H9 (cell line): Measurements from ENCODE around the gene TRANK1. TPM values are rescaled to one million over a fixed set of nuclear protein-coding genes. Genes with fewer than 3 reads are reported as not detected.

Experiments used
- DNase-seq: peaks from one replicate; pipeline ENCODE4 v3.0.0-alpha.2; 2017
- H2AFZ ChIP-seq: one replicate; pipeline ENCODE4 v1.6.1; 2013; ENCODE audit warnings: mild to moderate bottlenecking, low read length, control low read depth, moderate library complexity
- H2AK5ac ChIP-seq: 2 replicates; pipeline ENCODE4 v1.6.1; 2013; ENCODE audit warnings: low read length, control low read depth, mixed read lengths; ENCODE audit not compliant: insufficient read length
- H2BK120ac ChIP-seq: one replicate; pipeline ENCODE4 v1.6.1; 2013; ENCODE audit warnings: low read depth, mild to moderate bottlenecking, low read length, control low read depth, inconsistent platforms; ENCODE audit not compliant: poor library complexity, severe bottlenecking
- H2BK12ac ChIP-seq: 2 replicates; pipeline ENCODE4 v1.6.1; 2013; ENCODE audit warnings: low read length, control low read depth, mixed read lengths, low read depth; ENCODE audit not compliant: insufficient read length
- H2BK15ac ChIP-seq: 2 replicates; pipeline ENCODE4 v1.6.1; 2013; ENCODE audit warnings: low read depth, low read length, control low read depth
- H2BK20ac ChIP-seq: one replicate; pipeline ENCODE4 v1.6.1; 2013; ENCODE audit warnings: low read depth, mild to moderate bottlenecking, low read length, control low read depth, inconsistent platforms; ENCODE audit not compliant: poor library complexity, severe bottlenecking
- H2BK5ac ChIP-seq: 2 replicates; pipeline ENCODE4 v1.6.1; 2013; ENCODE audit warnings: low read length, control low read depth, mixed read lengths; ENCODE audit not compliant: insufficient read length
- H3K14ac ChIP-seq: 2 replicates; pipeline ENCODE4 v1.6.1; 2013; ENCODE audit warnings: low read length, control low read depth; ENCODE audit not compliant: insufficient read depth
- H3K18ac ChIP-seq: 2 replicates; pipeline ENCODE4 v1.6.1; 2013; ENCODE audit warnings: low read depth, mild to moderate bottlenecking, mixed read lengths, low read length, control low read depth; ENCODE audit not compliant: insufficient read length
- H3K23ac ChIP-seq: 2 replicates; pipeline ENCODE4 v1.6.1; 2013; ENCODE audit warnings: low read length, control low read depth, mixed read lengths, low read depth; ENCODE audit not compliant: insufficient read length
- H3K23me2 ChIP-seq: 2 replicates; pipeline ENCODE4 v1.6.1; 2013; ENCODE audit warnings: low read depth, mild to moderate bottlenecking, mixed read lengths, low read length, control low read depth; ENCODE audit not compliant: insufficient read length, poor library complexity, severe bottlenecking
- H3K27ac ChIP-seq: 2 replicates; pipeline ENCODE4 v1.5.1; 2013; ENCODE audit warnings: low read length, control low read depth, mixed read lengths, low read depth; ENCODE audit not compliant: insufficient read length
- H3K27me3 ChIP-seq: 2 replicates; pipeline ENCODE4 v1.6.1; 2013; ENCODE audit warnings: low read length, control low read depth, inconsistent platforms; ENCODE audit not compliant: insufficient read depth
- H3K4ac ChIP-seq: 2 replicates; pipeline ENCODE4 v1.6.1; 2013; ENCODE audit warnings: low read depth, mild to moderate bottlenecking, control low read depth, inconsistent platforms, low read length, moderate library complexity
- H3K4me1 ChIP-seq: 2 replicates; pipeline ENCODE4 v1.6.1; 2013; ENCODE audit warnings: low read length, control low read depth, inconsistent platforms; ENCODE audit not compliant: insufficient read depth
- H3K4me2 ChIP-seq: 2 replicates; pipeline ENCODE4 v1.6.1; 2013; ENCODE audit warnings: low read length, control low read depth, mixed read lengths; ENCODE audit not compliant: insufficient read length, insufficient read depth
- H3K56ac ChIP-seq: 2 replicates; pipeline ENCODE4 v1.6.1; 2013; ENCODE audit warnings: low read depth, mild to moderate bottlenecking, mixed read lengths, low read length, control low read depth; ENCODE audit not compliant: insufficient read length
- H3K79me1 ChIP-seq: 2 replicates; pipeline ENCODE4 v1.6.1; 2013; ENCODE audit warnings: low read depth, mild to moderate bottlenecking, moderate library complexity, low read length, control low read depth, inconsistent platforms; ENCODE audit not compliant: insufficient read depth, poor library complexity, severe bottlenecking
- H3K79me2 ChIP-seq: 2 replicates; pipeline ENCODE4 v1.6.1; 2013; ENCODE audit warnings: low read length, control low read depth, inconsistent platforms; ENCODE audit not compliant: insufficient read depth
- H3K9ac ChIP-seq: 2 replicates; pipeline ENCODE4 v1.6.1; 2013; ENCODE audit warnings: low read length, control low read depth, mixed read lengths; ENCODE audit not compliant: insufficient read length; ENCODE audit errors: extremely low read depth
- H3K9me3 ChIP-seq: one replicate; pipeline ENCODE4 v1.6.1; 2013; ENCODE audit warnings: low read depth, low read length, inconsistent platforms; ENCODE audit not compliant: control insufficient read depth
- H3T11ph ChIP-seq: one replicate; pipeline ENCODE4 v1.6.1; 2013; ENCODE audit warnings: mild to moderate bottlenecking, low read length, control low read depth, inconsistent platforms
- H4K20me1 ChIP-seq: one replicate; pipeline ENCODE4 v1.6.1; 2013; ENCODE audit not compliant: control insufficient read depth, insufficient read length, insufficient read depth
- H4K5ac ChIP-seq: 2 replicates; pipeline ENCODE4 v1.6.1; 2013; ENCODE audit warnings: low read depth, mild to moderate bottlenecking, mixed read lengths, low read length, control low read depth; ENCODE audit not compliant: insufficient read length
- H4K8ac ChIP-seq: replicated peaks from 2 replicates; pipeline ENCODE4 v1.6.1; 2013; ENCODE audit warnings: low read length, control low read depth, mixed read lengths, low read depth; ENCODE audit not compliant: insufficient read length
- H4K91ac ChIP-seq: 2 replicates; pipeline ENCODE4 v1.6.1; 2013; ENCODE audit warnings: low read depth, mild to moderate bottlenecking, moderate library complexity, mixed read lengths, low read length, control low read depth; ENCODE audit not compliant: insufficient read length
- H3K27ac Mint-ChIP-seq, 3 experiments: 2 replicates in 2 of 3; 3 replicates in 1 of 3; pipeline ENCODE4 v1.8.0; 2020 to 2021; ENCODE audit warnings: mixed read lengths in 3 of 3, mild to moderate bottlenecking in 1 of 3, moderate library complexity in 1 of 3
- H3K27me3 Mint-ChIP-seq: 2 replicates; pipeline ENCODE4 v1.8.0; 2021; ENCODE audit warnings: low read depth, mild to moderate bottlenecking, moderate library complexity, mixed read lengths
- H3K36me3 Mint-ChIP-seq, 3 experiments: 2 replicates in 2 of 3; 3 replicates in 1 of 3; pipeline ENCODE4 v1.8.0; 2020 to 2021; ENCODE audit warnings: low read depth in 3 of 3, mixed read lengths in 3 of 3; ENCODE audit not compliant: insufficient read depth in 1 of 3
- H3K4me1 Mint-ChIP-seq, 2 experiments: 2 replicates each; pipeline ENCODE4 v1.8.0; 2020; ENCODE audit warnings: mixed read lengths in 2 of 2
- H3K4me3 Mint-ChIP-seq, 2 experiments: 2 replicates in 1 of 2; 3 replicates in 1 of 2; pipeline ENCODE4 v1.8.0; 2020 to 2021; ENCODE audit warnings: mild to moderate bottlenecking in 2 of 2, mixed read lengths in 2 of 2, moderate library complexity in 1 of 2
- H3K9me3 Mint-ChIP-seq, 2 experiments: 2 replicates in 1 of 2; 3 replicates in 1 of 2; pipeline ENCODE4 v1.8.0; 2020; ENCODE audit warnings: mild to moderate bottlenecking in 2 of 2, mixed read lengths in 2 of 2, moderate library complexity in 1 of 2
- CTCF ChIP-seq: fragments of 200-600 bp; sonication (generic); conservative IDR thresholded peaks from 3 replicates; pipeline ENCODE4 v1.8.0; 2021; ENCODE audit warnings: antibody characterized with exemption, mild to moderate bottlenecking
- WGBS: extraction: QIAGEN DNeasy Blood & Tissue Kit; methylation state at CpG from one replicate; pipeline ENCODE4 v1.1.7; 2013; ENCODE audit warnings: missing lambda C conversion rate, low lambda C conversion rate, mixed read lengths; ENCODE audit not compliant: insufficient read length; ENCODE audit errors: extremely low coverage; 5-methylcytosine and 5-hydroxymethylcytosine counted together
- total RNA-seq: library from RNA; stranded (reverse); gene quantifications from 2 replicates; pipeline ENCODE4 v1.2.1, GENCODE V29; 2021

Gene TRANK1
- total RNA-seq, 1 experiment from 2014 or later: 5.9 TPM

DNA sequence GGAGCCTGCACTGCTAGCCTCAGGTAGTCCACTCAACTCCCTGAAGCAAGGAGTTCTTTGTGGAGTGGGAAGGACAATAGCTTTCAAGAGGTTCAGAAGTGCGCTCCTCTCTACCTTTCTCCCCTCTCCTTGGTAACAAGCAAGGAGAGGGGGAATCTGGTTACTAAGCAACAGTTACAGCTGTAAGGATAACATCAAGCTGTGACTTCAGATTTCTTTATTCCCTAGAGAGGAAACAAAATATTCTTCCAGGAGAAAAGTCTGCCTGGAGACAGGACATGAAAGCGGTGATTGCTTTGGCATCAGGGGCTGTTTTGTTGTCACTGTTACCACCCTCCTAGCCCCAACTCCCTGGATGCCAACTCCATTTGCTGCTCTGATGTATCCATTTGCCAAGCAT is 70.4 kb downstream of the TRANK1 start:
- H3K18ac ChIP-seq: no peak overlapping the region
- H3K79me1 ChIP-seq: no peaks in the 10 kb centered on the region
- Mint-ChIP-seq H3K4me1 (no peaks in the 10 kb centered on the region), H3K27ac (no peak overlapping the region), H3K36me3 (no peaks in the 10 kb centered on the region), H3K27me3 (no peaks in the 10 kb centered on the region), H3K4me3 (no peak overlapping the region), H3K9me3 (no peaks in the 10 kb centered on the region)
- no peak overlapping the region for H2AFZ ChIP-seq
- no peaks in the 10 kb centered on the region for H3K9me3 ChIP-seq
- no peaks in the 10 kb centered on the region for H4K20me1 ChIP-seq
- no peak for TF ChIP-seq CTCF
- no peak overlapping the region for H2BK5ac ChIP-seq
- H3T11ph ChIP-seq: no peak overlapping the region
- no peak overlapping the region for H3K27ac ChIP-seq
- no peak overlapping the region for H4K5ac ChIP-seq
- no peaks in the 10 kb centered on the region for H3K4me1 ChIP-seq
- H3K9ac ChIP-seq: no peak overlapping the region
- H2BK12ac ChIP-seq: no peak overlapping the region
- H3K79me2 ChIP-seq: no peaks in the 10 kb centered on the region
- no peak overlapping the region for H2BK120ac ChIP-seq
- H2AK5ac ChIP-seq: no peak overlapping the region
- H4K8ac ChIP-seq: no peak overlapping the region
- H4K91ac ChIP-seq: no peak overlapping the region
- H2BK15ac ChIP-seq: no peak overlapping the region
- H3K23ac ChIP-seq: no peak overlapping the region
- H3K14ac ChIP-seq: no peak overlapping the region
- H3K4me2 ChIP-seq: no peak overlapping the region
- no peaks in the 10 kb centered on the region for H3K23me2 ChIP-seq
- no peak overlapping the region for H2BK20ac ChIP-seq
- DNase-seq: no peak
- H3K56ac ChIP-seq: no peak overlapping the region
- no peak overlapping the region for H3K4ac ChIP-seq
- WGBS: no CpG with 5 or more reads among the region's 2 CpGs
- no peaks in the 10 kb centered on the region for H3K27me3 ChIP-seq
